GM18519 (cell line): ENCODE results near the gene CASP4.

Experiments used
- ATAC-seq: cut with Tn5 transposase; IDR thresholded peaks from one replicate; pipeline ENCODE4 v1.9.1; 2021; ENCODE audit warnings: mild to moderate bottlenecking, moderate library complexity; ENCODE audit not compliant: unreplicated experiment, low FRiP score

CASP4 gene

GRCh38 chr11:104897891-104898684 lies 70.3 kb downstream of the CASP4 start, which contains the start of gene CASP12:
CASP12 (minus strand) TSS chr11:104898460.
- ATAC-seq, result no peak

GRCh38 chr11:104895634-104896033 lies 72.7 kb downstream of the CASP4 start:
- no peak for ATAC-seq

GRCh38 chr11:104893876-104894275 lies 74.5 kb downstream of the CASP4 start:
- no peak for ATAC-seq
